H54 (cell line): ENCODE data around the gene PDXDC1.
"Not testable (repeated sequence)": the region's sequence is repeated elsewhere in the genome, so short reads cannot be mapped to it uniquely, and the experiment has no call there.

Source experiments
- DNase-seq: peaks from one replicate; pipeline ENCODE4 v3.0.0; 2011; ENCODE audit warnings: low spot score, mixed read lengths; ENCODE audit not compliant: insufficient read length
- FAIRE-seq: peaks from 3 replicates; lab custom pipeline; 2011; peaks lifted over from hg19 to GRCh38; lab: Jason Lieb, UNC
- POLR2A ChIP-seq: IDR thresholded peaks from 2 replicates; pipeline ENCODE4 v1.6.1; 2011; ENCODE audit warnings: low read depth, mild to moderate bottlenecking, low read length

The PDXDC1 gene

GRCh38 chr16:15130256-15130932 lies 155.6 kb downstream of the PDXDC1 start:
- not testable (repeated sequence) for FAIRE-seq, DNase-seq

- not testable (repeated sequence) for DNase-seq, FAIRE-seq
Observed at GRCh38 chr16:15130943-15131700, 156.3 kb downstream of the PDXDC1 start.

GRCh38 chr16:15132719-15133428 lies 158.0 kb downstream of the PDXDC1 start:
- FAIRE-seq, DNase-seq: not testable (repeated sequence)

- not testable (repeated sequence) for DNase-seq, FAIRE-seq
Observed at GRCh38 chr16:15133554-15133953, 158.7 kb downstream of the PDXDC1 start.

DNA sequence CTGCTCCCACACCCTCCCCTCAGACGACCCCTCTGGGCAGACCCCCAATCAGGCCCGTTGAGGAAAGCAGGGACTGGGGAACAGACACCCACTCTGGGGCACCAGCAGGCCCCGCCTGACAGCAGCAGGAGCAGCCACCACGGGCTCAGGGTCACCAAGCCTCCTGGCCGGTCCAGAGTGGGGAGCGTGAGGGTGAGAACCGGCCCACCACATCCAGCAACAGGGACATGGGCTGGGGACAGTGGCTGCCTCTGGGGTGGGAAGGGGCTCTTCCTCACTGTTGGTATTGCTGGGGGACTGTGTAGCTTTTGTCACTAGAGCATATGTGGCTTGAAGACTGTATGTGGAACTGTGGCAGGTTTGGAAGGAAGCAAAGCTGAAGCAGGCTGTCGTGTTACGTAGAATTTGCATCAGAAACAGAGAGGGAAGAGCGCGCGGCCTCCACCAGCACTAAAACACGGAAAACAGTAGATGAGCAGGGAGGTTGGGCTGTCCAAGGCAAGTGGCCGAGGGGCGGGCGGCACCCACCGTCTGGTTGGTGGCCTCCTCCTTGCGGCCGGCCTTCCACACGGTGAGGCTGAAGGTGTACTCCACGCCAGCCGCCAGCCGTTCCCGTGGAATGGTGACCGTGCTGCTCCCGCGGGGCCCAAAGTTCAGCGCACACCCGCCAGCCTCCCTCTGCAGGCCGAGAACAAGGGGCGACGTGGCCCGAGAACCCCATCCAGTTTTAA lies 160.1 kb downstream of the PDXDC1 start:
- FAIRE-seq, DNase-seq: not testable (repeated sequence)

DNA sequence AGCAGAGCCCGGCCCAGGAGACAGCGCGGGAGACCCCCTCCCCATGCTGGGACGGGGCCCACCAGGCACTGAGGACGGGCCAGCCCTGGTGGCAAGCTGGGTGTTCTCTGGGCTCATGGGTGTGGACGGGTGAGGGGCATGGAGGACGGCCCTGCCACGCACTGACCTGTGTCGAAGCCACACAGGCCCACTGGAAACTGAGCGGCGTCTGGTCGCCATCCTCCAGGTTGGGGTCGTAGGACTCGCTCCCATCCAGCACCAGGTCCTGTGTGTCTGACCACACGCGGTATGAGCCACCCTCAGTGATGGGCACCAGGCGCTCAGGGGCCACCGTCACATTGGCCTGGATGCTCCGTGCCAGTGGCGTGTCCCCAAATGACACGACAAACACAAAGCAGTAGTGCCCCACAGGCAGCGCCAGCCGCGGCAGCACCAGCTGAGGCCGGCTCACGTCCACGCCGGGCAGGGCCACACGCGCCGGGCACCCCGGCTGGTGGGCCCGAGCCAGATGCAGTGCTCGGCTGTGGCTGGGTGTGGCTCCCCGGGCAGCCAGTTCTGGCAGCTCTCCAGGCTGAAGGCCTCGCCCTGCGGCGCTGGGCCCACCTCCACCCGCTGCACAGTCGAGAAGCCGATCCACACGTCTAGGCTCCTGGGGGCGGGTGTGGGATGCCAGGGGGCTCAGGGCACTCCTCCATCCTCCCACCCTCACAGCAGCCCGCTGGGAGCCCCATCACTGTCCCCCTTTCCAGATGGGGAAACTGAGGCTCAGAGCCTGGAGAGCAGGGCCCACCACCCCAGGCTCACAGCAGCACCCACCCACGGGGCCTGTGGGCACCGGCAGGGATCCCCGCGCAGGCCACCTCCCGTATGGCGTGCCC lies 160.9 kb downstream of the PDXDC1 start:
- not testable (repeated sequence) for FAIRE-seq, DNase-seq

GRCh38 chr16:15137514-15137913 lies 162.7 kb downstream of the PDXDC1 start:
- FAIRE-seq, DNase-seq: not testable (repeated sequence)

- FAIRE-seq, DNase-seq: not testable (repeated sequence)
Observed at GRCh38 chr16:15140444-15141365, 165.9 kb downstream of the PDXDC1 start.

GRCh38 chr16:15141586-15141985 lies 166.8 kb downstream of the PDXDC1 start:
- no peak for TF ChIP-seq POLR2A
- FAIRE-seq: no peak
- DNase-seq: no peak

- DNase-seq, FAIRE-seq: not testable (repeated sequence)
Observed at GRCh38 chr16:15142107-15142890, 167.5 kb downstream of the PDXDC1 start.

GRCh38 chr16:15142891-15143600 lies 168.2 kb downstream of the PDXDC1 start:
- DNase-seq, FAIRE-seq: not testable (repeated sequence)

DNA sequence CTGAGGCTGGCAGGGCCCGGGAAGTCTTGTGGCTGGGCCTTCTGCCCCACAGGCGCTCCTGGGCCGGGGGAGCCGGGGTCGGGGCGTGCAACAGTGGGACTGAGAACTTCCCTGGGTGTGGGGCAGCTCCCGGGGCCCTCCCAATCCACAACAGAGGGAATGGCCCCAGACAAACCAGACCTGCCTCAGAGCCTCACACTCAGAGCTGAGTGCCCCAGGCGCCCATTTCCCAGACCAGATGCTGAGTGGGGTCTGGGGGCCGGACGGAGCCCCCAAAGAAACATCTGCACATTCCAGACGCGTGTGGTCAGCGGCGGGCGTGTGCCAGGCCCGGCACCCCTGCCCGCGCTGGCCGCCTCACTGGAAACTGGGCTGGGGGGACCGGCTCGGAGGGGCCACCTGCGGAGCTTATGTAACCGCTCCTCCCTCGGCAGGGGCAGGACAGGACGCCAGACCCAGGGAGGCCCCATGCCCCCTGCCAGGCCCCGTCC lies 168.8 kb downstream of the PDXDC1 start:
- DNase-seq, FAIRE-seq: not testable (repeated sequence)

DNA sequence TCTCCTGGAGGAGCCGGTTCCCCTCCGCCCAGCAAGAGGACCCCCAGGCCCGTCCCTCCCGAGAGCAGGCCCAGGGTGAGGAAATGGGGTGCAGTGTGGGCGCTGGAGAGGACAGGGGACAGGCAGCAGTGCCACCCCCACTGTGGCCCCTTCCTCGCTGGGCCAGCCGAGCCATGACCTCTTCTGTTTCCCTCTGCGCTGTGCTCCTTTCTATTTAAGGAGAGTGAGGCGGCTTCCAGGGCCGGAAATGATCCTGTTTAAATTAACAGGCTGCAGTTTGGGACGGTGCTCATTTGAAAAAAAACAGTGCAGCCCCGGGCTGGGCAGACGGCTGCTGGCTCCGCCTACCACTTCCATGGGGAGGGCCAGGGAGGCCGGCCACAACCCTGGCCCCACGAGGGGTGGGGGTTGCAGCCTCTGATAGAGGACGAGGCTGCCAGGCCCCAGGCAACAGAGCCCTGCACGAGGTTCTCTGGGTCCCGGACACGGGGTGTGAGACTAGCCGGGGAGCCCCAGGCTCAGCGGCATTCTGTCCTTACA lies 169.3 kb downstream of the PDXDC1 start:
- not testable (repeated sequence) for FAIRE-seq, DNase-seq

DNA sequence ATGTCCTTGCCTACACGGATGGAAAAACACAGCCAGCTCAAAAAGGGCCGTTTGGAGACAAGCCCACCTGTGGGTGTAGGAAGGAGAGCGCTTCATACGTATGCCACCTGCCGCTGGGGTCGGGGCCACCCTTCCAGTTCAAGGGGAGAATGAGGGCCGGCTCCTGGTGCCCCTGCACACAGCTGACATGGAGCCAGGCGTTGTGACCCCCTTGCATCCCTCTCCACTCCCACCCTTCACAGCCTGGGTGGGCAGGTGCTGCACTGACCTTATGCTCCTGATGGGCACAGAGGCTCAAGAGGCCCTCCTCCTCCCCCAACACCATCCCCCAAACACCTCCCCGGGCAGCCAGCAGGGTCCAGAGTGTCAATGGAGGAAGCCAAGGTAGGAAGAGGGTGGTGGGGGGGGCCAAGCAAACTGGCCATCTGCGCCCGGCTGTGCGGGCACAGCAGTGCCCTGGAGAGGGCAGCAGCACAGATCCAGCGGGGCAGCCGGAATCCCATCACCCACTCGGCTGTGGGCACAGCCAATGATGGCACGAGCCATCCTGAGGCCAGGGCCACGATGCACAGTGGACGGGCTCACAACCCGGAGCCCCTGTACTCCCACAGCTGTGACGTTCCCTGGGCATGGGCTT lies 170.1 kb downstream of the PDXDC1 start:
- not testable (repeated sequence) for FAIRE-seq, DNase-seq
